Measurements from ENCODE around the gene SHC3.
A peak's percentile ranks its signal among the peaks of the same experiment; 100 is the strongest.

The SHC3 gene

DNA sequence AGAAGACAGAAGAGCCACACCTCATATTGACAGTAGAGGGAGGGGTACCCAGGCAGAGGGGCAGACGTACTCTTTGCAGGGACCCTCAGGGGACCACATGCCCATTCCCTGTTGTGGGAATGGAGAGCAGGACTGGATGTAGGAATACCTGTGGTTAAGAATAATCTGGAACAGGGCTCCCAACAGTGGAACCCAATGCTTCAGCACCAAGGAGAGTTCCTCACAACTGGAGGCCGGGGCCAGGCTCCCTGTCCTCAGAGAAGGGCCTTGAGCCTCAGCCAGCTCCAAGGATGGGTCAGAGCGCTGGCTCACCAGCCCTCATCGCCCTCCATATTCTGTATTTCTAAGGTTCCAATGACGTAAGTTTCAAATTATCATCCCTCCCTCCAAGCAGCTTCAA is 7.4 kb upstream of the SHC3 start:
- DNase-seq (ENCODE audit: low read depth in 2 of 2), result no peak

DNA sequence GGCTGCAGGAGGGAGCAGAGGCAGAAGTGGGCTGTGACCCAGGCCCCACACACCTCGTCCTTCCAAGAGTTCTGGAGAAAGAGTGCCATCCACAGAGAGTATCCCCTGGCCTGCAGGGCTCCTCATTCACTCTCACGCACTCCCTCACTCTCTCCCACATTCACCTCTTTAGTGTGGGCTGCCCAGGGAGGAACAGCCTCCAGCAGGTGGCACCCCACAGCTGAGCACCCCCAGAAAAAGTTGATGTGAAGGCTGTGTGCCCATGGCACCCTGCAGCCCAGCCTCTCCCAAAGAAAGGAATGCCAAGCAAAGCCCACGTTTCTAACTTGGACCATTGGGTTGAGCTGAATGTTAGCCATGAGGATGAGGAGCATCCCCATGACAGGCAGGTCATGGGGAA is 4.5 kb upstream of the SHC3 start:
- no peak for DNase-seq (ENCODE audit: low read depth in 2 of 2)

DNA sequence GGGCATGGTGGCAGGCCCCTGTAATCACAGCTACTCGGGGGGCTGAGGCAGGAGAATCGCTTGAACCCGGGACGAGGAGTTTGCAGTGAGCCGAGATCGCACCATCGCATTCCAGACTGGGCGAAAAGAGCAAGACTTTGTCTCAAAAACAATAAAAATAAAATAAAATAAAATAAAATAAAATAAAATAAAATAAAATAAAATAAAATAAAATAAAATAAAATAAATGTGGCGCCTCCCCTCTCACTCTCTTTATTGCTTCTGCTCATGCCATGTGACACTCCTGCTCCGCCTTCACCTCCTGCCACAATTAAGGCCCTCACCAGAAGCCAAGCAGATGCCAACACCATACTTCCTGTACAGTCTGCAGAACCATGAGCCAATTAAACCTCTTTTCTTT is 3.8 kb upstream of the SHC3 start:
- no peak for DNase-seq (ENCODE audit: low read depth in 2 of 2)

DNA sequence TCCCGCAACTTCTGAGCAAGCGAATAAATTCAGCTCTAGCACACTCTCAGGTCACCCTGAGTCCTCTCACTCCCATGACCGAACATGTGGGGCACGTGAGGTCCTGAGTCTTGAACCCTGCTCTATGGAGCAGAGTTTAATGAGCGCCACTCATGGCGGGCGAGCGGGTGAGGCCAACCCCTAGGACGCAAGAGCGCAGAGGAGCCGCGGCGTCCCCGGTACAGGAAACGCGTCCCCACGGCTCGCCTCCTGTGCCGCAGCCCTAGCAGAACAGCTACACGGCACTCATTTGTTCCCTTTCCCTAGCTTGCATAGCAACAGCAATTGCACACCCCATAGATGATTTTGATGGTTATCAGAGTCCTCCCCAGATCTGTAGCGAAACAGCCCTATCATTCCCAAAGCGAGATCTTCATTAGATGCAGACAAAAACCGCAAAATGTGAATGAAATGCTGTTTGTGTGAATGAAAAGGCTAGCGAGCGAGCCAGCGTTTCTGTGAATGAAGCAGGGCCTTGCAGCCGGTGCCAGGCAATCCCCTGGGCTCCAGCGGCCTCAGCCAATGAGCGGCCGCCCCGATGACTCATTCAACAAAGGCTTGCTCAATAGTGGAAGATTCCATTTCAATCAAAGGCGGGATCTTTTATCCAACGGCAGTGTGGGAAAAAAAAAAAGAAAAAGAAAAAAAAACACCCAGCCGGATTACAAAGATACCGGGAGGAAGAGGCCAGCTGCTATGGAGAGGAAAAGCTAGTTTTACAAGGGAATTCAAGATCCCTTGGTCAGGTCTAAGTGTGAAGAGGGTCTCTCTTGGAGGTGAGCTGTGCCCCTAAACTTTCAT is 1.5 kb upstream of the SHC3 start:
- peak; percentile 29 to 68 for DNase-seq (ENCODE audit: low read depth in 2 of 2)

DNA sequence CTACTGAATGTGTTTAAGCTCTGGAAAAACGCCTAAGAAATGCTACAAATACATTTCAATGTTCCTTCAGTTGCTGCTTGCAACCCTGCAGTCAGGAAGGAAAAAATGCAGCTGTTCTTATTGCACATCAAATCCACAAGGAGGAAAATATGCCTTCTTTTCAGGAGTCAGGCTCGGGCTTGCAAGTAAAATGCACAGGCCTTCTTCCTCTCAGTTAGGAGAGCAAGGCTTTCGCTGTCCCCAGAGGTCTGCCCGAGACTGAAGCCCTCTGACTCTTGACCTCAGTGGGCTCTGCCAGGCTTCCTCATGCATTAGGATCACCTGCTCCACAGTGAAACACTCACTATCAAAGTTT is 899 bp upstream of the SHC3 start:
- no peak for DNase-seq (ENCODE audit: low read depth in 2 of 2)

DNA sequence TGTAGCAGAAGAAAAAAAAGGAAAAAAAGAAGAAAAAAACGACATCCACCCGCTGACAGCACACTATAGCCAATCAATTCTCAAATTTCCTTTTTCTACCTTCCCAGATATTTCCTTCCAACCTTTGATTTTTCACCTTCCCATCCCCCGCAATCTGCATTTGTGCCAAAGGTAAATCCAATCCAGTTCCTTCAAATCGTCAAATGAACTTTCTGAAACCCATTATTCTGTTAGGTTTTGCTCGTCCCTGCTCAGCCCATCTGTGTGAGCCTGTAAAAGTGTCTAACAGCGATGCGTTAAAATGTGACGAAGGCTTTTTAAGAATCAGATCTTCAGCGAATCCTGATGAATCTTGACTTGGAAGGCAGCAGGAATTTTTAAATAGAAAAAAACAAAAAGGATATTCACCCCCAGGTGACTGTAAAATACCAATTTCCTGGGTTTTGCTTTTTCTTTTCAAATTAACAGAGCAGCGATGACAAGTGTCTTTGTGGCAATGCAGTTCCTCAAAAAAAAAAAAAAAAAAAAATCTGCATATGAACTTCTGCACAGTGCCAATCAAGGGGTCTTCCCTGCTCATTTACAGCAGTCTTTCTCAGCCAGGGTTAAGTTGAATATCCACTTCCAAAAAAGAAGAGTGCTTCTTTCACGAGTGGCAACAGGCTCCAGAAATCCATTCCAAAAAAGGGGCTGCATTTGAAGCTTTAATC is 367 bp upstream of the SHC3 start:
- DNase-seq (ENCODE audit: low read depth in 2 of 2), result no peak

DNA sequence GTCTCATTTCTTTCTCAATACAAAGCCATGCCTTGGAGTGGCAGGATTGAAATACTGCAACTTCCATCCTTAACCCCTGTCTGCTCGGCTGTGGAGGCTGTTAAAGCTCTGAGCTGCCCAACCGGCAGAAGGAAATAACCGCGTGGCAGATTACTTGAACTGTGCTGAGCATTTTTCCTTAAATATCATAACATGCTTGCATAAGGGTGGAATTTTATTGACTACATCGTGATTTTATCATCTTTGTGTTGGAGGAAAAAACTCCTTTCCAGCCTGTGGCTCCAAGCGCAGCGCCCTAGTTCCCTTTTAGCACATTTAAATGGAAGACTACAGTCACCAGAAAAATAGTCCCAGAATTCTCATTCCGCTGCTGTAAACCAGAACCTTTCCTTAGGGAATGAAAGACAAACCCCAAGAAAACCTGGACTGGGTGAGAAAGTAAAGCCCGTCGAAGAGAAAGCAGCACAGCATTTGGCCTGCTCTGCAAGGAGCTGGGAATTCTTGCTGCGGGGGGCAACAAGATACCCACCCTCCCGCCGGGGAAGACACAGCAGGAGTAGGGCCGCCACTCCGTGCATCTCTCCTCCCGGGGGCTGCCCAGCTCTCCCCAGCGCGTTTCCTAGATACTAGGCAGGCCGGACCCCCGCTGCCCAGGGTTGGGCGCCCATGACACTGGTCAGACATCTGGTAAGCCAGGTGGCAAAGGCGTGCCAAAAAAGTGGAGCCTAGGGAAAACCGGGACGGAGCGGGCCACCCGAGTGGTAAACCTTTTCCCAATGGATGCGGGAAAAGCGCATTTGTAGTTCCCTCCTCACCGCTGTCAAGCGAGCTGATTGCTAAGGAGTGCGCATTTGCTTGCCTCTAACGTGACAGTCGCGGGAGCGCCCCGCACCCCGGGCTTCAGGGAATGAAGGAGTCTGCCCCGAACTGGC is 1.3 kb downstream of the SHC3 start:
- DNase-seq (ENCODE audit: low read depth in 2 of 2), result no peak

DNA sequence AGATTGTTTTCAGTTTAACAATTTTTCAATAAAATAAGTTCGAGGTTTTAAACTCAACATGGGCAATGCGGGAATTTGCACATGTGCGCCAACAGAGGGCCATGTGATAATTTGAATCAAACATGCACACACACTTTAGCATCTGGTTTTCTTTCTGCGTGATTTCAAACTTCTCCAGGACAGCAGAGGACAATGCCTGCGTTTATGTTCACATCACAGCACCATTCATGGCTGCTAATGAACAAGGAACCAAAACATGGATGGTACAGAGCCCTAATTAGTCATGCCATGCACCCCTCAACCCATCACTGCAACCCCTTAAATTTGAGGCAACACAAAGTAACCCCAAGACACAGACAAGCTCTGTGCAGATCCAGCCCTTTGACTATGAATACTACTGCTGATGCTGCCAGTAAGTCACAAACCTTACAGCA is 2.8 kb downstream of the SHC3 start:
- no peak for DNase-seq (ENCODE audit: low read depth in 2 of 2)

DNA sequence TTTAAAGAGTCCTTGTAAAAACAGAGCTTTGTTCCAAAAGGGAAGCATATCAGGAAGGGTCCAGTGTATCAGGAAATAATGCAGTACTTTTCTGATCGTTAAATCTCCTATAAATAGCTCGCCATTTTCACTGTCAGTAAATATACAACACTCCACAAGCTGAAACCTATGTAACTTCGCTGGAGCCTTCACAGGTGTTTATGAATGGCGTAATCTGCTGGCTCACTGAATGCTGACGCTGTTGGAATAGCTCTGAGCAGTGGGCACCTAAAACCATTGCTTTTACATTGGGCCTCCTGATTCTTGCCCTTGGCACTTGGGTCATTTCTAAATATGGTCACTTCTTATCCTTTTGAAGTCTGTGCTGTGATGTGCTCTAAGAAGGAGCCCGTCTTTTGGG is 4.3 kb downstream of the SHC3 start:
- DNase-seq (ENCODE audit: low read depth in 2 of 2), result no peak

DNA sequence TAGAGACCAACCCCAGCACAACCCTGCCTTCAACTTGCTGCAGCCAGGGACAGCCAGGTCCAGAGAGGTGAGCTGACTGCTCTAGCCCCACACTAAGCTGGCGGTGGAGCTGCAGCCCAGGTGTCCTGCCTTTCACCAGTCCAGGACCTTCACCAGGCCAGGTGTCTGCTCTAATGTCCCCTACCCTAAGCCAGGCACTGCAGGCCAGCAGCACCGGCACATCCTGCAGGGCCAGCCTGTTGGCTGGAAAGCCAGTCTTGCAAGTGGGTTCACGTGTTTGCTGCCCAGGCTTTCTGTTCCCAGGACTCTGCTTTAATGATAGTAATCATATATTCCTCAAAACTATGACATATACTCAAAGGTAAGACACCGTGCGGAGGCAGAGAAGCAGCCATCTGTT is 5.5 kb downstream of the SHC3 start:
- DNase-seq (ENCODE audit: low read depth in 2 of 2), result no peak

DNA sequence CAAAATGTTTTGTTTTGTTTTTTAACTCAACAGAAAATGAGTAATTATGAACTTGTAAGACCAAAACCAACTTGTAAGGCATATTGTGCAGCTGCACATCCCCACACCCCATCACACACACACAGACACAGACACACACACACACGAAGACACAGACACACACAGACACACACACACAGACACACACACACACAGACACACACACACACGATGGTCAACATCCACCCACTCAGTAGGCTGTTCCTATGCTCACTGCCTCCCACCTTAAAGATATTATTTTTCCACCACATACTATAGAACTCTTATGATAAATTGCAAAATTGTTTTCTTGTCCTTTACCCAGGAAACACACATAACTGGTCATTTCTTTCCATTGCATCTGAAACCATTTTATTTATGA is 6.2 kb downstream of the SHC3 start:
- DNase-seq (ENCODE audit: low read depth in 2 of 2), result no peak

DNA sequence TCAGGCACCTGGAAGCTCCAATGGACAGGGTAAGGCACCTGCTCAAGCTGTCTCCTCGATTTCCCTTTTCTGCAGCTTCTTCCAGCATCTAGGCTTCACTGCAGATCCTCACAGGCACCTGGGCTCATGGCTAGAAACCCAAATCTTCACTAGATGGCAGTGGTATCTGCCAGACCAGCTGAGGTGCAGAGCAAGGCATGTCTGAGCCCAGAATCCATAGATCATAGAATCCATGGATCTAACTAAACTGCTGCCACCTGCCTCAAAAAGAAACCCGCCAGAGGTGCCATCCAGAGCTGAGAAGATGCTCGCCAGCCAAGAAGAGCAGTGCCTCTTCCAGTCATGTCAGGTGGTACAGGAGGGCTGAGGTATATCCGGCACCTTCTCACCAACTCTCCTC is 6.9 kb downstream of the SHC3 start:
- DNase-seq (ENCODE audit: low read depth in 2 of 2), result no peak

DNA sequence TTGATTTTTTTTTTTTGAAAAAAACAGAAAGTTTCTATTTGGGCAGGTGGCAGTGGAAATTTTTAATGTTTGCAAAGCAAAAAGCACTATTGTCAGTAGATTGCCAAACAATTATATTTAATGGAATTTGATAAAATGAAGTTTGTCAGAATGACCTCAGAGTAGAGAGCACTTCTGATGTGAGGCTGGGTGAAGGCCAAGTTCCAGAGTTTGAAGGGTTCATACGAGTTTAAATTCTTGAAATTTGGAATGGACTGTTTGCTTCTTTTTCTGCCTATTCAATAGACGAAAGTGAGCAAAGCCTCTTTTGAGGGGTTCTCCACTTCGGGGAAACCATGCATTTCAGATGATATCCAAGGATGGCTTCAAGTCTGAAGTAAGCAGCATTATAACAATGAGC is 7.4 kb downstream of the SHC3 start:
- no peak for DNase-seq (ENCODE audit: low read depth in 2 of 2)

DNA sequence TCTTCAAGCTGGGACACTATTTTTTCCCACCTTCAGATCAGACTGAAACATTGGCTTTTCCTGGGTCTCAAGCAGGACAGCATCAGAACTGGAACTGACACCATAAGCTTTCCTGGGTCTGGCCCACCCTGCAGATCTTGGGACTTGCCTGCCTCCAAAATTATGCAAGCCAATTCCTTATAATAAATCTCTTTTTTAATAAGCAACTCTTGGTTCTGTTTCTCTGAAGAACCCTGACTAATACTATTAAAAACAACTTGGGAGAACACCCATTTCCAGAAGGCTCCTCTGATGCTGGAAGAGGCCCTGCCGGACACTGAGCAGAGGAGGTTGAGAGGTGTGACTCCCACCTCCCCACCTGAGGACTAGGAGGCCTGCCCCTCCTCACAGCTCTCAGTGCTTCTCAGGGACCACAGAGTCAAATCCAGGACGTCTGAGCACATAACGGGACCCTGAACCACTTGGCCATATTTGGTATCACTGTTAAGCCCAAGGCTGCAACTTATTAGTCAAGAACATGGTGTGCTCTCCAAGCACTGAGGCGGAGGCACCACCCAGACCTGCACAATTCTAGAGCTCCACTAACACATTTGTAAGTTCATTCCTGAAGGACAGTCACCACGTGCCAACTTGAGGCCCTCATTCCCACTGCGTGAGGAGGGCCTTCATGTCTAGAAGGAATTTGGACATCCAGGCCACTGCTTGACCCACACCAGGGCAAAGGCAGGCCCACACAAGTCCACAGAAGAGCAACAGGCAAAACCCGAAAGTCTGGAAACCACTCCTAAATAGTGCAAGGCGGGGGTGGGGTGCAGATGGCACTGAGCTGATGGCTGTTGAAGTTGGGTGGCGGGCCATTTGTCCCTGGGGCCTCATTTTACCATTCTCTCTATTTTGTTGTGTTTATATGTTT is 9.5 kb downstream of the SHC3 start:
- no peak for DNase-seq (ENCODE audit: low read depth in 2 of 2)

DNA sequence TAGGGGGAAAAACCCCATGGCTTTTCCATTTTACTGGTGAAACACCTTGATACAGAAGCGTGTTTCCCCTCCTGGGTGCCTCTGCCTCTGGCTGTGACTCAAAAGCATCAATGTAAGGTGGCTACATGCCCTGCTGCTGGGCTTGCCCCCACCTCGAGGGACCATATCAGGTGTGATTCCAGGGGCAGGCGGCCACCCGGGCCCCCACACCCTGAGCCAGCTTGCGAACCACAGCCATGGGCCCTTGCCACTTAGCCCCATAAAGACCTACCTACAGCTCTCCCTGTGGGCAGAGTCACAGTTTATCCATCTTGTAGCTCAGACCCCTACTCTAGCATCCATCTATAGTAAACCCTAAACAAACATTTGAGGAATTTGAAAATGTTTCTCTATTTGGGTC is 10.8 kb downstream of the SHC3 start:
- DNase-seq (ENCODE audit: low read depth in 2 of 2), result no peak

DNA sequence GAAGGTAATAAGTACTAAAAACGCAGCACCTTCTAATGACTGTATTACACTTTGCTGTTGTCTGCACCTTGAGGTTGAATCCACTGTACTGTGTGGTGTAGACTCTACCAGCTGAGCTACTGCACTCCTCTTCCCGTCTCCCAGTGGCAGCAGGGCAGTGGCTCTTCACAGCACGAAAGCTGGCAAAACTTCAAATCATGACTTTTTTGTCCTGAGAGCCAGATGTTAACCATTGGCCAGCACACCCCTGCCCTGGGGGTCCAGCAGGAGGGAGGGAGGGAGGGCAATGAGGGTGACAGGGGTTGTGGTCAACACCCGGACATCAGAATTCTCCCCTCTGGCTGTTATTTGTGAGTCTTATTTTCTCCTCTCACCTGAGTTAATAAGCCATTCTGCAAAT is 11.8 kb downstream of the SHC3 start:
- DNase-seq (ENCODE audit: low read depth in 2 of 2), result no peak

DNA sequence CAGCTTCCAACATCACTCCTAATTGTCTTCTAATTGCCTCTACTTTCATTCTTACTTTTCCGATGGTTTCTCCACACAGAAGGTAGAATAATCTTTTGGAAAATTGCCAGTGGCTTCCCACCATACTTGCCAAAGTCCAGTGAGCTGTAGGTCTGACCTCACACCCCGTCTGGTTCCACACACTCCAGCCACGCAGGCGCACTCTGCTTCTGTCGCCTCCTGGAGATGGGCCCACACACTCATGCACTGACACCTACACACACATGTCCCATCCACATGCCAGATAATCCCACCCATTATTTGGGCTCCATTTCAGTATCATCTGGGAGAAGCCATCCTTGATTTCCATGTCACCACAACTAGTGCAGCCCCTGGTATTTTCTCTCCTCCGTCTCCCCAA is 12.7 kb downstream of the SHC3 start:
- no peak for DNase-seq (ENCODE audit: low read depth in 2 of 2)

DNA sequence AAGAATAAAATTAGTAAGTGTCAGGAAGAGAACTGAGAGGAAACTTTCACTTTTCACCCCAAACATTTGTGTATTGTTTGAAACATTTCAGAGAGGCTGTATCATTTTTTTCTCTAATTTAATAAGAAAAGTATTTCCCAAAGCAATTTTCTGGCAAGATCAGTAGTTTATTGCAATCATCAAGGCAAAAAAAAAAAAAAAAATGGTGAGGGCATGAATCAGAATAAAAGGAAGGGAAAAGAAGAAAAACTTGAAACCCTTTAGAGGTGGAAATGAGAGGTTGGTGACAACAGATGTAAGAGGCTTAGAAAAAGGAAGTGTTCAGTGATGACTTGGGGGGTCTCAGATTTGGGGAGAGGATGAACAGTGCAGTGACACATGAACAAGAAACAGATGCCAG is 13.3 kb downstream of the SHC3 start:
- no peak for DNase-seq (ENCODE audit: low read depth in 2 of 2)

DNA sequence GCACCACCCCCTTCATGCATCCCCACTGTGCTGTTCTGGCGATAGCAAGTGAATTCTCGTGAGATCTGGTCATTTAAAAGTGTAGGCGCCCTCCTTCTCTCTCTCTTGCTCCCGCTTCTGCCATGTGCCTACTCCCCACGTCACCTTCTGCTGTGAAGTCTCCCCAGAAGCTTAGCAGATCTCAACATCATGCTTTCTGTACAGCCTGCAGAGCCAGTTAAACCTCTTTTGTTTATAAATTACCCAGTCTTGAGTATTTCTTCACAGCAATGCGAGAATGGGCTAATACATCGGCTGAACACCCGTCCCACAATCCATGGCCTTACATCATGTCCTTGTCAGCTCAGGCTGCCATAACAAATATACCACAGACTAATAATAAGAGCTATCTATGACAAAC is 17.4 kb downstream of the SHC3 start:
- no peak for DNase-seq (ENCODE audit: low read depth in 2 of 2)

DNA sequence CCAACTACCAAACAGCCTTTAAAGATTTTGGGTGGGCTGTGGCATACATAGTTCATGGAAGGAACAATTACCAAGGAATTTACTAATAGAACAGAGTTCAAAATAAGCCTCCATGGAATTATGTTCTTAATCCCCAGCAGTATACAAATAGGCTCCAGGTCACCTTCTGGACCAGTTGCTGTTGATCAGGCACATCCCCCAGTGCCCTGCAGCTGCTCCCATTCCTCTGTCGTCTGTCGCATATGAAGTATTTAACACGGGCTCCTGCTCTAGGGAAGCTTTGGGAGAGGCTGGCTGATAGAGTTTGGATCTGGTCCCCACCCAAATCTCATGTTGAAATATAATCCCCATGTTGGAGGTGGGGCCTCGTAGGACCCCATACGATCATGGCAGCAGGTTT is 17.8 kb downstream of the SHC3 start:
- no peak for DNase-seq (ENCODE audit: low read depth in 2 of 2)

DNA sequence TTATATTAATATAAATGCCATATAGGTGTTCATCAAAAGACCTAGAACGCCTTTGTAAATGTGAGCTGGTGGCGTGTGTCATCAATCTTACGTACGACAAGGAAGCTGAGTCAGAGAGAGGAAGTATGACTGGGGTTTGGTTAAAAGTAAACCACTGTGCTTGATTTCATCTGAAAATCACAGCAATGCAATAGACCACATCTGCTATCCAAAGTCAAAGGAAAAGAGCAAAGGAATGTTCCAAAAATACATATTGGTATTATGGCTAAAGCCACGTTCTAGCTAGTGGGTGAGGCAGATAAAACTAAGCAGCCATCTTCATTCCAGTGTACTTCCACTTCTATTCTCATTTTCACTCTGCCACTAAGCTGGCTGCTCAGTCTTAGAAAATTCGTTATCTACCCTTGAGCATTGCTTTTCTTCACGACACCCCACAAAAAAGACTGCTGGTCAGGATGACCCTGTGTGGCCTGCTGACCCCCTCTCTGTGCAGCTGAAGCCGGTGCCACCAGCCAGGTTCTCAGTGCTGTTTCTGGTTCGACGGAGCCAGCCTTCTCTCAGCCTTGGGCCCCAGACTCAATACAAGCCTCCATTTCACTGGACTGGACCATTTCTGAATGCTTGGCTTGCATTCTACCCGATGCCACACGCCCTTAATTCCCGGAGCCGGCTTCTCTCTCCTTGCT is 23.8 kb downstream of the SHC3 start:
- no peak for DNase-seq (ENCODE audit: low read depth in 2 of 2)

All from stimulated activated CD4-positive, alpha-beta T cell treated with anti-CD3 and anti-CD28 coated beads, Interleukin-12 subunit alpha, Interleukin-12 subunit beta, amount 100 ng/mL, for 24 hours (primary cell).